Endothelial cell of umbilical vein (primary cell): ENCODE measurements around the gene CRIM1. TPM values are rescaled to one million over a fixed set of nuclear protein-coding genes. Genes with fewer than 3 reads are reported as not detected.

Source experiments
- BruUV-seq: library from RNA; stranded (reverse); fragments of 400-500 nt; replicated peaks from 2 replicates; lab custom pipeline; 2021; lab: Mats Ljungman, UMichigan
- CTCF ChIA-PET: fragments of 300-600, 350-600 bp; sonication (Branson Sonifier 250); formaldehyde crosslinking; loops from one replicate; lab custom pipeline; 2021; ENCODE audit warnings: antibody characterized with exemption, inconsistent platforms; lab: Charles Lee
- POLR2A ChIA-PET: fragments of 300-600, 350-600 bp; sonication (Branson Sonifier 250); formaldehyde crosslinking; loops from one replicate; lab custom pipeline; 2021; ENCODE audit warnings: antibody characterized with exemption, inconsistent platforms; lab: Charles Lee
- DNase-seq: peaks from one replicate; pipeline ENCODE4 v3.0.0-alpha.2; 2011; ENCODE audit warnings: low read depth, low spot score
- FAIRE-seq: peaks from 2 replicates; lab custom pipeline; 2011; peaks lifted over from hg19 to GRCh38; lab: Jason Lieb, UNC
- H2AFZ ChIP-seq: 2 replicates; pipeline ENCODE4 v1.6.0; 2012; ENCODE audit warnings: low read depth, low read length, control low read depth, inconsistent platforms
- H3K27ac ChIP-seq: 2 replicates; pipeline ENCODE4 v1.5.1; 2011; ENCODE audit warnings: low read depth, mild to moderate bottlenecking, control low read depth, low read length, moderate library complexity; ENCODE audit not compliant: insufficient read depth
- H3K27me3 ChIP-seq, 2 experiments: 2 replicates each; pipeline versions ENCODE4 v1.6.0 to v1.6.1; 2011; ENCODE audit warnings: low read length in 2 of 2, mixed read lengths in 1 of 2; ENCODE audit not compliant: control insufficient read depth in 2 of 2, insufficient read depth in 2 of 2
- H3K36me3 ChIP-seq, 2 experiments: 2 replicates in 1 of 2; 3 replicates in 1 of 2; pipeline ENCODE4 v1.5.1; 2011; ENCODE audit warnings: low read length in 2 of 2, mild to moderate bottlenecking in 1 of 2, moderate library complexity in 1 of 2; ENCODE audit not compliant: control insufficient read depth in 2 of 2, insufficient read depth in 2 of 2; ENCODE audit errors: extremely low read depth in 1 of 2
- H3K4me1 ChIP-seq: 3 replicates; pipeline ENCODE4 v1.5.1; 2011; ENCODE audit warnings: mild to moderate bottlenecking, low read length; ENCODE audit not compliant: control insufficient read depth, insufficient read depth; ENCODE audit errors: extremely low read depth
- H3K4me2 ChIP-seq: 2 replicates; pipeline ENCODE4 v1.6.1; 2011; ENCODE audit warnings: low read length, control low read depth, mixed read lengths; ENCODE audit not compliant: insufficient read depth
- H3K4me3 ChIP-seq, 3 experiments: fragments of 200-600 bp in 1 of 3; sonication (generic), shearing (Covaris generic) in 1 of 3; replicated peaks in 1 of 3; 2 replicates each; pipeline ENCODE4 v1.5.1; 2011 to 2016; ENCODE audit warnings: control low read depth in 3 of 3, low read length in 3 of 3, mild to moderate bottlenecking in 2 of 3, inconsistent platforms in 1 of 3, low read depth in 1 of 3, moderate library complexity in 1 of 3; ENCODE audit not compliant: insufficient read depth in 1 of 3
- H3K79me2 ChIP-seq: 2 replicates; pipeline ENCODE4 v1.6.0; 2012; ENCODE audit warnings: low read length, inconsistent platforms; ENCODE audit not compliant: control insufficient read depth, insufficient read depth
- H3K9ac ChIP-seq: replicated peaks from 2 replicates; pipeline ENCODE3; 2011; ENCODE audit warnings: low read length, control low read depth; ENCODE audit not compliant: insufficient read depth; ENCODE audit errors: extremely low read depth
- H3K9me1 ChIP-seq: replicated peaks from 3 replicates; pipeline ENCODE4 v1.6.0; 2011; ENCODE audit warnings: mild to moderate bottlenecking, low read length; ENCODE audit not compliant: control insufficient read depth, insufficient read depth; ENCODE audit errors: extremely low read depth
- H3K9me3 ChIP-seq: replicated peaks from 2 replicates; pipeline ENCODE4 v1.5.1; 2012; ENCODE audit warnings: low read length, inconsistent platforms; ENCODE audit not compliant: control insufficient read depth, insufficient read depth
- H4K20me1 ChIP-seq: replicated peaks from 2 replicates; pipeline ENCODE3; 2011; ENCODE audit warnings: mild to moderate bottlenecking, low read length; ENCODE audit not compliant: control insufficient read depth, insufficient read depth; ENCODE audit errors: extremely low read depth
- EZH2 ChIP-seq: IDR thresholded peaks from 2 replicates; pipeline ENCODE4 v1.6.1; 2012; ENCODE audit warnings: borderline replicate concordance, low read depth, mild to moderate bottlenecking, moderate library complexity, low read length, inconsistent platforms; ENCODE audit not compliant: severe bottlenecking
- GATA2 ChIP-seq: IDR thresholded peaks from 2 replicates; pipeline ENCODE4 v1.7.0; 2011; ENCODE audit warnings: low read depth, mild to moderate bottlenecking, moderate library complexity, mixed read lengths, low read length; ENCODE audit not compliant: insufficient read length, insufficient read depth
- JUN ChIP-seq: IDR thresholded peaks from 2 replicates; pipeline ENCODE4 v1.6.1; 2011; ENCODE audit warnings: borderline replicate concordance, low read depth; ENCODE audit not compliant: insufficient read length, insufficient read depth
- MYC ChIP-seq: IDR thresholded peaks from one replicate; pipeline ENCODE4 v1.6.1; 2011; ENCODE audit warnings: mild to moderate bottlenecking, low read depth, low read length
- POLR2A ChIP-seq: IDR thresholded peaks from 2 replicates; pipeline ENCODE4 v1.6.1; 2012; ENCODE audit warnings: low read depth, mild to moderate bottlenecking, control low read depth, low read length
- dilution Hi-C: fragments of 300-500 bp; cut with MboI; formaldehyde crosslinking; loops from one replicate; pipeline ENCODE4 v1.15.0; 2019; ENCODE audit warnings: low sequenced_read_pairs; ENCODE audit not compliant: extremely low pct_ligation_motif_present
- intact Hi-C: fragments of 100-400 bp; cut with micrococcal nuclease; formaldehyde crosslinking; loops from one replicate; pipeline ENCODE4 v1.10.0; 2022
- polyA plus RNA-seq, 4 experiments: library from polyadenylated mRNA; depleted of rRNA in 3 of 4; stranded (reverse) in 3 of 4; unstranded in 1 of 4; fragments of >200 nt; gene quantifications; 2 replicates each; pipeline versions ENCODE4 v1.2.1 to v1.2.3, GENCODE V29; 2011 to 2012; ENCODE audit warnings: missing spikeins in 1 of 4
- total RNA-seq: library from RNA; stranded (reverse); gene quantifications from 2 replicates; pipeline ENCODE4 v1.2.3, GENCODE V29; 2021

Gene CRIM1
- total and polyA plus RNA-seq, 2 donors (not counting 3 experiments of a cell fraction or from before 2014, with no cell fraction given), result 422 to 649 TPM

DNA sequence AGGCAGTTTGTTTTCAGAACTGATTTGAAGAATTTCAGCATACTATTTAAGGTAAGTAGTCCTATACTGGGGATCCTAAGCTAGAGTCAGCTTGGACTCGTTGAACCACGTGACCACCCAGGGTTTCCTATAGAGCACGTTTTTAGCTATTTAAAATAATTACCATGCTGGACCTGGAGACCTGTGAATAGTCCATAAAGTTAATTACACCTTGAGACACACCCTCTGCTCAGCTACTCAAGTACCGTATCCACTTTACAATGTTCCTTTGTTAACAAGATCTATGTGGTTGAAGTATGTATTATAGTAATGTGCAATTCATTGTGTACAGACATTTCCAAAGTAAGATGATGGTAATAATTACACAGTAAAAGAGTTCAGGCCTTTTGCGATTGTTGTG, 67.6 kb downstream of the CRIM1 start:
- Histone ChIP-seq H3K36me3 (peaks cover 8 to 13% of the 10 kb centered on the region in 2 experiments), H3K9me3 (no peaks in the 10 kb centered on the region), H3K4me2 (no peak overlapping the region), H2AFZ (no peak overlapping the region), H3K27me3 (no peaks in the 10 kb centered on the region), H3K9me1 (no peaks in the 10 kb centered on the region), H3K9ac (no peak overlapping the region), H3K4me3 (no peak overlapping the region), H3K79me2 (peaks cover 99% of the 10 kb centered on the region), H4K20me1 (peaks cover 8% of the 10 kb centered on the region), H3K4me1 (peaks cover 33% of the 10 kb centered on the region), H3K27ac (no peak overlapping the region)
- dilution Hi-C loops, result no loop called here
- intact Hi-C loops, result no loop called here
- no peak for TF ChIP-seq JUN
- BruUV-seq, result no TSS peak
- FAIRE-seq, result no peak
- DNase-seq, result no peak
- ChIA-PET CTCF (interaction anchor here (0.7 to 2.6 kb wide), 5 partner anchors 10 to 37 kb away, joined by 3 to 15 read pairs (median 5); no protein-coding TSS in a partner anchor), POLR2A (no interaction called here)

DNA sequence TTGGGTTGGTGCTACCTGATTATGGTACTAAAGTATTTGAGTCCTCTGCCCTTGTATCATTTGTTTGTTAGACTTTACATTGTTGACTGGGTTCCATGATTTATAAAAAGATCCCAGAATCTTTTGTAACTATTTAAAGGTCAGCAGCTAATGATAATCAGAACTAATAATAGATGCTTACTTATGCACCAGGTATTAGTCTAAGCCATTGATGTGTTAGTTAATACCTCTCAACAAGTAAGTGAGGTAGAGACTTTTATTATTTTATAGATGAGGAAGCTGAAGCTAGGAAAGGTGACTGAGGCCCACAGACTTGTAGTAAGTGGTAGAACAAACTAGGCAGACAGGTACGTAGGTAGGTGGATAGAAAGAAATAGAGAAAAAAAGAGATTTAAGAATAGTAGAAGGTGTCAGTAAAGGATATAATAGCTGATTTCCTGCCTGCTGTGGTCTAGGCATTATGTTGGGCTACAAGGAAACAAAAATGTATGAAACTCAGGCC, 68.1 kb downstream of the CRIM1 start:
- TF ChIP-seq EZH2 (no peak), POLR2A (no peak), JUN (no peak), MYC (no peak), GATA2 (no peak)
- H3K79me2 ChIP-seq, result peaks cover 99% of the 10 kb centered on the region
- dilution Hi-C loops (no loop called here), intact Hi-C loops (no loop called here)
- H3K9me1 ChIP-seq, result no peaks in the 10 kb centered on the region
- H3K4me3 ChIP-seq, result no peak overlapping the region
- H3K4me1 ChIP-seq, result peaks cover 33% of the 10 kb centered on the region
- ChIA-PET POLR2A (no interaction called here), CTCF (interaction anchor here (1.1 to 2.6 kb wide), 3 partner anchors 9 to 14 kb away, joined by 3 to 15 read pairs (median 5); no protein-coding TSS in a partner anchor)
- no peaks in the 10 kb centered on the region for H3K9me3 ChIP-seq
- H3K9ac ChIP-seq, result no peak overlapping the region
- DNase-seq (no peak), FAIRE-seq (no peak)
- peaks cover 8 to 12% of the 10 kb centered on the region in 2 experiments for H3K36me3 ChIP-seq
- peaks cover 8% of the 10 kb centered on the region for H4K20me1 ChIP-seq
- H3K27ac ChIP-seq, result no peak overlapping the region
- H3K27me3 ChIP-seq, result no peaks in the 10 kb centered on the region
- H2AFZ ChIP-seq, result no peak overlapping the region
- no TSS peak for BruUV-seq
- no peak overlapping the region for H3K4me2 ChIP-seq
